Measurements from ENCODE around the gene VAC14. TPM values are rescaled to one million over a fixed set of nuclear protein-coding genes. Genes with fewer than 3 reads are reported as not detected.

The VAC14 gene
- total RNA-seq, 2 donors from 2014 or later = 34.9 to 37.0 TPM

DNA sequence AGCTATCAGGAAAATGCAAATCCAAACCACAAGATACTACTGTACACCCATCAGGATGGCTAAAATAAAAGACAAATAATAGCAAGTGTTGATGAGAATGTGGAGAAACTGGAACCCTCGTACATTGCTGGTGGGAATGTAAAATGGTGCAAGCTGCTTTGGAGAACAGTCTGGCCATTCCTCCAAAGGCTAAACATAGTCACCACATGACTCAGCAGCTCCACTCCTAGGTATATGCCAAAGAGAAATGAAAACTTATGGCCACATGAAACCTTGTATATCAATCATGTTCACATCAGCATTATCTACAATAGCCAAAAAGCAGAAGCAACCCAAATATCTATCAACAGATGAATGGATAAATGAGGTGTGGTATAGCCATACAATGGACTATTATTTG is 28.5 kb downstream of the VAC14 start:
- H3K27ac ChIP-seq = no peak overlapping the region
- no peaks in the 10 kb centered on the region for H3K9me3 ChIP-seq
- peaks cover 2% of the 10 kb centered on the region for H3K36me3 ChIP-seq
- peaks cover 5 to 7% of the 10 kb centered on the region in 2 donors for H3K4me1 ChIP-seq (ENCODE audit: control insufficient read depth in 1 of 2, low read depth in 2 of 2)
- TF ChIP-seq, protein P1, sequence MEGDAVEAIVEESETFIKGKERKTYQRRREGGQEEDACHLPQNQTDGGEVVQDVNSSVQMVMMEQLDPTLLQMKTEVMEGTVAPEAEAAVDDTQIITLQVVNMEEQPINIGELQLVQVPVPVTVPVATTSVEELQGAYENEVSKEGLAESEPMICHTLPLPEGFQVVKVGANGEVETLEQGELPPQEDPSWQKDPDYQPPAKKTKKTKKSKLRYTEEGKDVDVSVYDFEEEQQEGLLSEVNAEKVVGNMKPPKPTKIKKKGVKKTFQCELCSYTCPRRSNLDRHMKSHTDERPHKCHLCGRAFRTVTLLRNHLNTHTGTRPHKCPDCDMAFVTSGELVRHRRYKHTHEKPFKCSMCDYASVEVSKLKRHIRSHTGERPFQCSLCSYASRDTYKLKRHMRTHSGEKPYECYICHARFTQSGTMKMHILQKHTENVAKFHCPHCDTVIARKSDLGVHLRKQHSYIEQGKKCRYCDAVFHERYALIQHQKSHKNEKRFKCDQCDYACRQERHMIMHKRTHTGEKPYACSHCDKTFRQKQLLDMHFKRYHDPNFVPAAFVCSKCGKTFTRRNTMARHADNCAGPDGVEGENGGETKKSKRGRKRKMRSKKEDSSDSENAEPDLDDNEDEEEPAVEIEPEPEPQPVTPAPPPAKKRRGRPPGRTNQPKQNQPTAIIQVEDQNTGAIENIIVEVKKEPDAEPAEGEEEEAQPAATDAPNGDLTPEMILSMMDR (IDR thresholded peaks at IDR 0.05) = no peak
- H3K27me3 ChIP-seq (replicated peaks; ENCODE audit: insufficient read depth) = no peaks in the 10 kb centered on the region
- no peak overlapping the region for H3K4me3 ChIP-seq
- no peak for ATAC-seq (ENCODE audit: insufficient number of reproducible peaks, low FRiP score, low read depth)
- DNase-seq (ENCODE audit: low spot score) = no peak

DNA sequence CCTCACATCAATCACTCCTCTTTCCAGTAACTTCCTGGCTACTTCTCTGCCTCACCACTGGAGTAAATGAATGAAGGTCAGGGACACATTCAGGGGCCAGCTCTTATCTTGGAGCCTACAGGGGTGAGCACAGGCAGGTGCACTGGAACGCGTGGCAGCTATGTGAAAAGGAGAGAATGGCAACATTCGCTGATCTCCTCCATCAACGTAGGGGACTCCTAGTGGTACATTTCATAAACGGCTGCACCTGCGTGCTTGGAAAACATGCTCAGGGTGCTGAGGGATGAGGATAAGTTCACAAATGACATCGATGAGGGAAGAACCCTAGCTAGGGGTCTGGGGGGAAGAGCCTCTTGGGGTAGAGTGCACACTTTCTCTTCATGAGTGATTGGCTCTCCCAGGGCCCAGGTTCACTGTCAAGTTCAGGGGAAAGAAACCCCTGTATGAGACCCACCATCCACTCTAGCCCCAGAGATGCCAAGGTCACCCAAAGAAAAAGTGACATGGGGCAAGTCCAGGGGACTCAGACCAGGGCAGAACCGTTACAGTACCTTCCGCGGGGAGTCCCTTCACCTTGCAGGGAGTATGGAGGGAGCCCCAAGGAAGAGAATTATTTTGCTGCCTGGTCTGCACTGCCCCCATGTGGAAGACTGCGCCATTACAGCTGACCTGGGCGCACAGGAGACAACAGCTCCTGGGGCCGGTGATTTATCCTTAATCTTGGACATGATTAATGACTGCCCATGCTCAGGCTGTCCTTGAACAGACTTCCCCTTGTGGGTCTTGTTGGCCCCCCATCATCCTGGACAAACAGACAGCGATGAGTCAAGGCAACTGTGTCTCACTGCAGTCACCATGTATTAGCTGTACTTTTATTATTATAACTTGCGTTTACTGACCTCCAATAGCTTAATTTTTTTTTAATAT is 30.1 kb downstream of the VAC14 start:
- peaks cover 6% of the 10 kb centered on the region for H3K36me3 ChIP-seq
- ATAC-seq (ENCODE audit: insufficient number of reproducible peaks, low FRiP score, low read depth) = peak; percentile 7
- no peak overlapping the region for H3K27ac ChIP-seq

DNA sequence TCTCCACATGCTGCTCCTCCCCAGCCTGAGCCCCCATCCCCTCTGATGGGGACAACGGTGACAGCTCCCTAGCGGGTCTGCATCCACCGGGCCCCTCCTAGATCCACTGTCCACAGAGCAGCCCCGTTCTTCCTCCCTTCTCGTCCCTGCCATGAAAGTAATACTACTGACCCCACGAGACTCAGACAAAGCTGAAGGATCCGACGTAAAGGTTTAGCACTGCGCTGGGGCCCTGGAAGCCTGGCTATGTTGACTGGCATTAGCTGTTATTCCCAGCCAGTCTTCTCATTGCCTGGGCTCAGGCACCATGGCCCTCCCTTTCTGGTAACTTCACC is 30.7 kb downstream of the VAC14 start:
- peaks cover 6% of the 10 kb centered on the region for H3K36me3 ChIP-seq

More for the DNA sequence above, 30.1 kb downstream of the VAC14 start:
- DNase-seq (ENCODE audit: low spot score) = no peak
- Histone ChIP-seq H3K4me3 (no peak overlapping the region), H3K4me1 (ENCODE audit: control insufficient read depth in 1 of 2, low read depth in 2 of 2) (peaks cover 5 to 7% of the 10 kb centered on the region in 2 donors), H3K9me3 (no peaks in the 10 kb centered on the region), H3K27me3 (replicated peaks; ENCODE audit: insufficient read depth) (no peaks in the 10 kb centered on the region)
- TF ChIP-seq, protein P1 (IDR thresholded peaks at IDR 0.05) = peak; percentile 95

DNA sequence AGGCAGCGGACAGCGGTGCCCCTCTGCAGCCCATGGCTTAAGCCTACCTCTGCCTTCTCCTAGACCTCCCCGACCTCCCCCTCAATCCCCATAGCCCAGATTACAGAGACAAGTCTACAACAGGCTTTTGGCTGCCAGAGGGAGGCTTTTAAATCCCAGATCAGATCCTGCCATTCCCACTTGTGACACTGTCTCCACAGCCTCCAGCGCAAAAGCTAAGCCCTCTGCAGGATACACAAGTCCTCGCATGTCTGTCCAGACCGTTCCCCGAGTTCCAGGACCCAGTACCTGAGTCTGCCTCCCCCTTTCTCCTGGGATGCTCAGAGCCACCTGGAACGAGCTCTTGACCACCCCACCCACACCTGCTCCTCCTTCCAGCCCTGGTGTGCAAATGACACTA is 31.2 kb downstream of the VAC14 start:
- Histone ChIP-seq H3K36me3 (peaks cover 9% of the 10 kb centered on the region), H3K4me1 (ENCODE audit: control insufficient read depth in 1 of 2, low read depth in 2 of 2) (peaks cover 5 to 7% of the 10 kb centered on the region in 2 donors), H3K27ac (no peak overlapping the region), H3K9me3 (no peaks in the 10 kb centered on the region), H3K4me3 (no peak overlapping the region), H3K27me3 (replicated peaks; ENCODE audit: insufficient read depth) (no peaks in the 10 kb centered on the region)
- no peak for DNase-seq (ENCODE audit: low spot score)
- TF ChIP-seq, protein P1 (IDR thresholded peaks at IDR 0.05) = no peak
- no peak for ATAC-seq (ENCODE audit: insufficient number of reproducible peaks, low FRiP score, low read depth)

More for the DNA sequence above, 30.7 kb downstream of the VAC14 start:
- Histone ChIP-seq H3K4me1 (ENCODE audit: control insufficient read depth in 1 of 2, low read depth in 2 of 2) (peaks cover 5 to 7% of the 10 kb centered on the region in 2 donors), H3K27me3 (replicated peaks; ENCODE audit: insufficient read depth) (no peaks in the 10 kb centered on the region), H3K27ac (no peak overlapping the region), H3K4me3 (no peak overlapping the region), H3K9me3 (no peaks in the 10 kb centered on the region)
- TF ChIP-seq, protein P1 (IDR thresholded peaks at IDR 0.05) = no peak
- DNase-seq (ENCODE audit: low spot score) (no peak), ATAC-seq (ENCODE audit: insufficient number of reproducible peaks, low FRiP score, low read depth) (no peak)

DNA sequence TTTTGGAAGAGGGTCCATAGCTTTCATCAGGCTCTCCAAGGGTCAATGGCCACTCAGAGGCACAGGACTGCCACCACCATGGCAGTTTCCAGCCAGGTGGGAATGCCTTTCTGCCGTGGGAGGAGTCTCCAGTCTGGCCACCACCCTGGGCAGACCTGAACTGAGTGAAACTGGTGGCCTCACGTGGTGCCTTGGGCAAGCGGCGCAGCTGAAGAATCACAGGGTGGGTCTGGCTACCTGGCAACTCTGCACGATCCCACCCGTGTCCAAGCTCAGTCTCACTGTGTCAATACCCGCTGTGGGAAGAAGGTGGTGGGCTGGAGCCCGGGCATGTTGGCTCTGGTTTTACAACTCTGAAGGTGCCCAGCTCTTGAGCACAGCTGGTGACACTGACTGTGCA is 31.8 kb downstream of the VAC14 start:
- no peak overlapping the region for H3K4me3 ChIP-seq
- ATAC-seq (ENCODE audit: insufficient number of reproducible peaks, low FRiP score, low read depth) = no peak
- peaks cover 9% of the 10 kb centered on the region for H3K36me3 ChIP-seq
- H3K9me3 ChIP-seq = no peaks in the 10 kb centered on the region
- no peak for DNase-seq (ENCODE audit: low spot score)
- H3K4me1 ChIP-seq (ENCODE audit: control insufficient read depth in 1 of 2, low read depth in 2 of 2) = peaks cover 5 to 7% of the 10 kb centered on the region in 2 donors
- TF ChIP-seq, protein P1 (IDR thresholded peaks at IDR 0.05) = no peak
- H3K27ac ChIP-seq = no peak overlapping the region
- no peaks in the 10 kb centered on the region for H3K27me3 ChIP-seq (replicated peaks; ENCODE audit: insufficient read depth)
